Choroid plexus epithelial cell (primary cell): Measurements from ENCODE around the gene ADGRD1.

Experiments
- DNase-seq: peaks from one replicate; pipeline ENCODE4 v3.0.0-alpha.2; 2010; ENCODE audit warnings: low read depth
- H3K4me3 ChIP-seq: 2 replicates; pipeline ENCODE4 v1.5.1; 2011; ENCODE audit warnings: low read depth, mild to moderate bottlenecking, control low read depth, low read length, moderate library complexity
- CTCF ChIP-seq: conservative IDR thresholded peaks from 2 replicates; pipeline ENCODE4 v1.5.1; 2011; ENCODE audit warnings: low read depth, mild to moderate bottlenecking, control low read depth, inconsistent platforms, low read length, moderate library complexity

Gene ADGRD1

GRCh38 chr12:131015581-131016337 is 62.1 kb downstream of the ADGRD1 start:
- no peak for TF ChIP-seq CTCF
- no peak overlapping the region for H3K4me3 ChIP-seq
- no peak for DNase-seq

GRCh38 chr12:131017477-131017991 is 63.8 kb downstream of the ADGRD1 start:
- no peak for TF ChIP-seq CTCF
- H3K4me3 ChIP-seq, result no peak overlapping the region
- DNase-seq, result no peak

GRCh38 chr12:131018019-131018620 is 64.4 kb downstream of the ADGRD1 start:
- no peak overlapping the region for H3K4me3 ChIP-seq
- DNase-seq, result no peak
- no peak for TF ChIP-seq CTCF

- DNase-seq, result no peak
- H3K4me3 ChIP-seq, result no peak overlapping the region
- no peak for TF ChIP-seq CTCF
Observed at GRCh38 chr12:131018808-131019397, 65.2 kb downstream of the ADGRD1 start.

- H3K4me3 ChIP-seq, result no peak overlapping the region
- no peak for TF ChIP-seq CTCF
- no peak for DNase-seq
Observed at GRCh38 chr12:131020326-131021153, 66.8 kb downstream of the ADGRD1 start.

- H3K4me3 ChIP-seq, result no peak overlapping the region
- TF ChIP-seq CTCF, result no peak
- DNase-seq, result no peak
Observed at GRCh38 chr12:131021154-131021541, 67.4 kb downstream of the ADGRD1 start.
